ENCODE data around the gene JMJD4.

JMJD4 gene

GRCh38 chr1:227768125-227768439 lies 33.0 kb upstream of the JMJD4 start:
- DNase-seq = no peak

DNA sequence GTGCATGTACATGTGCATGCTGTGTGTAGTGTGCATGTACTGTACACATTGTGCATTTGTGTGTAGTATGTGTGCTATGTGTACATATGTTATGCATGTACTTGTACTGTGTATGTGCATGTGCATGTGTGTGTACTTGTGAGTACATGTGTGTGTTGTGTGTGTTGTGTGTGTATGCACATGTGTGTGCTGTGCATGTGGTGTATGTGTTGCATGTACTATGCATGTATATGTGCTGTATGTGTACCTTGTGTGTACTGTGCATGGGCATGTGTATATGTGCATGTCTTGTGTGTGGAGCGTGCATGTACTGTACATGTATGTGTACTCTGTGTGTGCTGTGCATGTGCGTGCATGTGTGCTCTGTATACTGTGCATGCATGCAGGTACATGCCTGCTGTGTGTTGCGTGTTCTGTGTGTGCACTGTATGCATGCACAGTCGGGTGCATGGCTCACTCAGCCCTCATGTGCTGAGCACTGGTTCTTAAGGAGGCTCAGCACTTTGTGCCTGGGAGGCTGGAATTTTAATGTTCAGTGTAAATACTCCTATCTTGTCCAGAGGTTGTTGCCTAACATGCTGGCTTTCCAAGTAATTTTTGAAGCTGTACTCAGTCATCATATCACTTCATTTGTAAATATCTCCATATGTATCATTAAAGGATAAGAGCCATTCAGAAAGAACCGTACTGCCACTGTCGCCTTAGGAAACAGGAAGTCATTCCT lies 32.5 kb upstream of the JMJD4 start:
- no peak for DNase-seq

- peak; percentile 48 for DNase-seq
Observed at GRCh38 chr1:227766653-227767277, 31.7 kb upstream of the JMJD4 start.

- peak; percentile 96 for DNase-seq
Observed at GRCh38 chr1:227766015-227766634, 31.0 kb upstream of the JMJD4 start.

DNA sequence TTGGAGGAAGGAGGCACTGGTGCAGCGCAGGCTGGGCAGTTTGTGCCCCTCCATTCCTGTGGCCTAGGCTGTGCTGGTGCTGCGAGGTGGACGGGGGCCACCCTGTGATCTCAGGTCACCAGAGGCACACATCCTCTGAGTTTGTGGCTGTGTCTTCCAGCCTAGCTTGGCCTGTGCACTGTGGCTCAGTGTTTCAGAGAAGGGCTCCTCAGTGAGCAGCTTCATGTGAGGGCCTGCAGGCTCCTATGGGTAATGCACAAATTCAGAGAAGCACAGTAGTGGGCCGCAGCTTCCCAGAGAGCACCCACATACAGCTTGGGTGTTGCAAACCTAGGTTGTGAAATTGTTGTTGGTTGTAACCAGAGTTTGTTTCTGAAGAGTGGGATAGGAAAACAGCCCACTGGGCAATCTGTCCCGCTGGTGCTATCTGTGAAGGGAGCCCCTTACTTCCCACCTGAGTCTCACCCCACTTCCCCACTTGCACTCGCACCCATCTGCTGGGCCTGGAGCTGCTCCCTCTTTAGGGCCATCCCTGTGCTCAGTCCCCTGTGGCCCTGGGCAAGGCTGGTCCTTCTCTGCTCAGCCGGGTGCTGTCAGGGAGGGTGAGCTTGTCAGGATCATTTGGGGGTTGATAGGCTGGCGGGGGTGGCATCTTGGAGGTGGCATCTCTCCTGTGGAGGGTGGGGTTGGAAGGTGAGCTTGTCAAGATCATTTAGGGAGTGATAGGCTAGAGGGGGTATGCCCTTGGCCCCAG lies 30.3 kb upstream of the JMJD4 start:
- DNase-seq = no peak

DNA sequence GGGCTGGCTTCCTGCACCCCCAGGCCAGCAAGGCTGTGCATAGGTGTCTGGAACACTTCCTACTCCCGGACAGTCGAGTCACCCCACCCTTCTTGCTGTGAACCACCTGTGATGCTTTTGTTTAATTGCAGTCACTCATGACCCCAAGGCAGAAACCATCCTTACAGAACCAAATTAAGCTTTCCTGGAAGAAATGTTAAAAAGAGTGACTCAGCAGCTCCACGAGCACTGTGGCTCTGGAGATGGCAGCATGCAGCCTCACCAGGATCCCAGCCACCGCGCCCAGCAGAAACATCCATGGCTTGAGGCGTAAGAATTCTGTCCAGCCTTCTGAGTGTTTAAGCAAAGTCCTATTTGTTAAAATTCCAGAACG lies 28.9 kb upstream of the JMJD4 start:
- no peak for DNase-seq

- DNase-seq = no peak
Observed at GRCh38 chr1:227763246-227764018, 28.3 kb upstream of the JMJD4 start.

DNA sequence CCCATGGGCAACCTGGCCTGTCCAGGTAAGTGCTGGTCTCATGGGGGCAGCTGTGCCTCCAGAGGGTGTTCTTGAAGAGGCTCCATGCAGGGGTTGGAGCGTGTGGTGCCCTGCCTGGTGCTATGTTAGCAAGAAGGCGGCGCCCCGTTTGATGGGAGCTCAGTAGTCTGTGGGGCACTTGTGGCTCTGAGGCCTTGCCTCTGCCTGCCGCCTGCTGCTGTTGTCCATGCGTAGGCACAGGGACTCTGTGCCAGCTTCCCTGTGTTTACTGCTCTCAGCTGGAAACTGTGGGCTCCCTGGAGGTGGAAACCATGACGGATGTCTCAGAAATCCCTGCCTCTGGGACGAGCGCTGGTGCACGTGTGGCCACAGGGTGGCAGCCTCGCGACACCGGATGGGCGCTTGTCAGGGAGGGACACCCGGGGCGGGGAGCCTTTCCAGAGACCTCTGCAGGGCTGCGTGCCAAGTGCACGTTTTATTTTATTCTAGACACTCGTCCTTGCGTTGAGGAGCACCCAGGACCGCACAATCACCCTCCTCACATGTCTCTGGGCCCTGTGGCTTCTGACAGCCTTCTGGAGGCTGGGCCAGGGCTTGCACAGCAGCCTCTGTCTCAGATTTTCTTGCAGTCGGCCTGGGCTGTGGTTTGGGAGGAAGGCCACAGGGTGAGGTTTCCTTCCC lies 27.3 kb upstream of the JMJD4 start:
- DNase-seq = peak; percentile 83

GRCh38 chr1:227761621-227762230 lies 26.6 kb upstream of the JMJD4 start:
- DNase-seq = no peak

- no peak for DNase-seq
Observed at GRCh38 chr1:227760377-227760776, 25.3 kb upstream of the JMJD4 start.

- DNase-seq = peak; percentile 96
Observed at GRCh38 chr1:227759341-227760300, 24.5 kb upstream of the JMJD4 start.

DNA sequence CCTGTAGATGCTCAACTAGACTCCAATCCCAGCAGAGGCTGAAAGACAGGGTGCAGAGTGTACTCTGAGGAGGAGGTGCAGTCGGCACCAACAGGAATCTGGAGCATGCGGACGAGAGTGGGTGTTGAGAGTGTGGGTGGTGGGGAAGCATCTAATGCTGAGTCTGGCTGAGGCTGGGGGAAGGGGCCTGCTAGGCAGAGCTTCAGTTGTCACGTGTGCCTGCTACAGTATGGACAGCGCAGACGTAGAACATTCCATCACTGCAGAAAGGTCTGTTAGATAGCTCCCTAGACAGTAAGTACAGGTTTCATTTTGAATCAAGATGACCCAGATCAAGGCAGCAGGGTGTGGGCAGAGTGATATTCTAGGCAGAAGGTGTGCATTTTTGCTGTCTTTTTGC lies 23.3 kb upstream of the JMJD4 start:
- DNase-seq = no peak

GRCh38 chr1:227757781-227758180 lies 22.7 kb upstream of the JMJD4 start:
- DNase-seq = no peak

GRCh38 chr1:227756172-227756959 lies 21.3 kb upstream of the JMJD4 start:
- no peak for DNase-seq

- peak; percentile 26 for DNase-seq
Observed at GRCh38 chr1:227754958-227755357, 19.9 kb upstream of the JMJD4 start.

GRCh38 chr1:227753999-227754711 lies 19.1 kb upstream of the JMJD4 start:
- no peak for DNase-seq

GRCh38 chr1:227749916-227750710 lies 15.0 kb upstream of the JMJD4 start:
- no peak for DNase-seq

DNA sequence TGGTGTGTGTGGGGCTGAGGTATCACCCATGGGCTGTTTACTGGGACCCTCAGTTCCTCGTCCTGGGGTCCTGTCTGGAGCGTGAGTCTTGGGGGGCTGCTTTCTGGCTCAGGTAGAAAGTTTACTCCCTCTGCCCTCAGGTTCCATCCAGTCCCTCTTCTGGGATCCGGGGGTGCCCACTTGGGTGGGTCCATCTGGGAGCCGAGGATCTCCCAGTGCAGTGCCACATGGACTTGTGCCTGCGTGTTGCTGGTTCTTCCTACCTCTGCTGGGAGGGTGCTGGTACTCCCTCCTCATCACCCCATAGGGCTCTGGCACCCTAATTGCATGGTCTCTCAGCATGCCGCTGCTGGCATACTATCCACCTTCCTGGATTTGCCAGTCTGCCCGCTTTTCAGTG lies 14.1 kb upstream of the JMJD4 start:
- no peak for DNase-seq

Data from NCI-H2171 treated with DMSO at 0.1 percent for 48 hours (cell line).